H1 (cell line): ENCODE measurements around the gene IFI44L. TPM values are rescaled to one million over a fixed set of nuclear protein-coding genes. Genes with fewer than 3 reads are reported as not detected.

Experiments
- CTCF ChIA-PET: fragments of 300-600 bp; sonication (Branson Sonifier 250); formaldehyde crosslinking; loops from one replicate; lab custom pipeline; 2021; ENCODE audit not compliant: partially characterized antibody; lab: Charles Lee
- POLR2A ChIA-PET: fragments of 300-600 bp; sonication (Branson Sonifier 250); formaldehyde crosslinking; loops from one replicate; lab custom pipeline; 2021; ENCODE audit warnings: inconsistent platforms; ENCODE audit not compliant: partially characterized antibody; lab: Charles Lee
- DNase-seq, 2 experiments: peaks; one replicate each; pipeline versions ENCODE4 v3.0.0 to v3.0.0-alpha.2; 2010 to 2022; ENCODE audit warnings: low spot score in 2 of 2, low read depth in 1 of 2, mixed read lengths in 1 of 2
- FAIRE-seq: peaks from 2 replicates; lab custom pipeline; 2011; peaks lifted over from hg19 to GRCh38; lab: Jason Lieb, UNC
- H2AFZ ChIP-seq: 2 replicates; pipeline ENCODE4 v1.8.1; 2012; ENCODE audit warnings: low read length, inconsistent platforms
- H2AK5ac ChIP-seq: 2 replicates; pipeline ENCODE4 v1.6.1; 2013; ENCODE audit warnings: low read depth, low read length
- H2BK120ac ChIP-seq: replicated peaks from 2 replicates; pipeline ENCODE3; 2013; ENCODE audit warnings: low read depth, low read length, inconsistent platforms
- H2BK12ac ChIP-seq: 2 replicates; pipeline ENCODE4 v1.6.1; 2013; ENCODE audit warnings: low read depth, low read length
- H2BK15ac ChIP-seq: 2 replicates; pipeline ENCODE4 v1.6.1; 2013; ENCODE audit warnings: low read length
- H2BK20ac ChIP-seq: 2 replicates; pipeline ENCODE4 v1.6.1; 2013; ENCODE audit warnings: low read length
- H2BK5ac ChIP-seq: 2 replicates; pipeline ENCODE4 v1.6.1; 2013; ENCODE audit warnings: low read depth, low read length
- H3K14ac ChIP-seq: 2 replicates; pipeline ENCODE4 v1.6.1; 2013; ENCODE audit warnings: inconsistent platforms; ENCODE audit not compliant: insufficient read length
- H3K18ac ChIP-seq: 2 replicates; pipeline ENCODE4 v1.6.1; 2013; ENCODE audit warnings: low read length; ENCODE audit errors: extremely low read depth
- H3K23ac ChIP-seq: 2 replicates; pipeline ENCODE4 v1.6.1; 2013; ENCODE audit warnings: inconsistent platforms; ENCODE audit not compliant: insufficient read length
- H3K23me2 ChIP-seq: 2 replicates; pipeline ENCODE4 v1.6.1; 2013; ENCODE audit warnings: low read depth, low read length
- H3K27ac ChIP-seq: 2 replicates; pipeline ENCODE4 v1.6.1; 2011; ENCODE audit warnings: low read depth, low read length, inconsistent platforms
- H3K27me3 ChIP-seq, 4 experiments: replicated peaks in 1 of 4; 1 replicate in 1 of 4; 2 replicates in 3 of 4; pipeline versions ENCODE4 v1.6.1 to v1.8.1; 2011 to 2013; ENCODE audit warnings: low read length in 3 of 4, mild to moderate bottlenecking in 3 of 4, inconsistent platforms in 2 of 4, mixed read lengths in 2 of 4, moderate library complexity in 1 of 4; ENCODE audit not compliant: control insufficient read depth in 3 of 4, insufficient read depth in 3 of 4; ENCODE audit errors: extremely low read depth in 1 of 4
- H3K36me3 ChIP-seq, 4 experiments: 2 replicates each; pipeline versions ENCODE4 v1.6.1 to v1.8.1; 2011 to 2013; ENCODE audit warnings: mild to moderate bottlenecking in 4 of 4, low read length in 3 of 4, moderate library complexity in 2 of 4, control low read depth in 1 of 4, inconsistent platforms in 1 of 4; ENCODE audit not compliant: insufficient read depth in 4 of 4, control insufficient read depth in 2 of 4
- H3K4ac ChIP-seq: replicated peaks from 2 replicates; pipeline ENCODE3; 2013; ENCODE audit warnings: low read length, low read depth, mixed read lengths, inconsistent platforms; ENCODE audit not compliant: insufficient read length
- H3K4me1 ChIP-seq, 4 experiments: replicated peaks in 1 of 4; 1 replicate in 1 of 4; 2 replicates in 3 of 4; pipeline versions ENCODE4 v1.6.1 to v1.8.1; 2011 to 2013; ENCODE audit warnings: low read length in 3 of 4, inconsistent platforms in 2 of 4, mixed read lengths in 1 of 4; ENCODE audit not compliant: insufficient read depth in 4 of 4, control insufficient read depth in 3 of 4
- H3K4me2 ChIP-seq, 2 experiments: 2 replicates each; pipeline versions ENCODE4 v1.6.1 to v1.8.1; 2011 to 2013; ENCODE audit warnings: low read depth in 2 of 2, low read length in 2 of 2, control low read depth in 1 of 2, inconsistent platforms in 1 of 2, mild to moderate bottlenecking in 1 of 2; ENCODE audit not compliant: insufficient read depth in 1 of 2
- H3K4me3 ChIP-seq, 4 experiments: fragments of 200-600, 300-600 bp in 1 of 4; sonication (generic), shearing (Covaris generic), sonication (Bioruptor Twin) in 1 of 4; 2 replicates each; pipeline versions ENCODE4 v1.5.1 to v1.8.1; 2011 to 2016; ENCODE audit warnings: low read length in 4 of 4, low read depth in 3 of 4, control low read depth in 2 of 4, inconsistent platforms in 2 of 4, mild to moderate bottlenecking in 2 of 4, mixed read lengths in 1 of 4, moderate library complexity in 1 of 4; ENCODE audit not compliant: insufficient read depth in 2 of 4; ENCODE audit errors: extremely low read depth in 1 of 4
- H3K56ac ChIP-seq: replicated peaks from 2 replicates; pipeline ENCODE3; 2013; ENCODE audit warnings: low read depth, mild to moderate bottlenecking, mixed read lengths, low read length, inconsistent platforms; ENCODE audit not compliant: insufficient read length
- H3K79me1 ChIP-seq: 2 replicates; pipeline ENCODE4 v1.6.1; 2013; ENCODE audit warnings: low read depth, low read length, control low read depth
- H3K79me2 ChIP-seq, 2 experiments: 2 replicates each; pipeline versions ENCODE4 v1.6.1 to v1.8.1; 2012 to 2013; ENCODE audit warnings: low read length in 2 of 2, mild to moderate bottlenecking in 2 of 2, inconsistent platforms in 1 of 2; ENCODE audit not compliant: insufficient read depth in 2 of 2, control insufficient read depth in 1 of 2
- H3K9ac ChIP-seq, 4 experiments: replicated peaks in 1 of 4; 1 replicate in 1 of 4; 2 replicates in 3 of 4; pipeline versions ENCODE4 v1.6.1 to v1.8.1; 2011 to 2013; ENCODE audit warnings: low read depth in 3 of 4, low read length in 3 of 4, control low read depth in 2 of 4, mild to moderate bottlenecking in 2 of 4, moderate library complexity in 2 of 4, inconsistent platforms in 1 of 4; ENCODE audit errors: extremely low read depth in 1 of 4
- H3K9me3 ChIP-seq, 2 experiments: 2 replicates each; pipeline versions ENCODE4 v1.6.1 to v1.8.1; 2012 to 2013; ENCODE audit warnings: mild to moderate bottlenecking in 2 of 2, moderate library complexity in 2 of 2, control low read depth in 1 of 2, inconsistent platforms in 1 of 2, low read depth in 1 of 2, low read length in 1 of 2, mixed read lengths in 1 of 2; ENCODE audit not compliant: insufficient read depth in 2 of 2
- H4K20me1 ChIP-seq, 2 experiments: replicated peaks in 1 of 2; 2 replicates each; pipeline versions ENCODE3 to v1.8.1; 2011 to 2013; ENCODE audit warnings: inconsistent platforms in 2 of 2, low read length in 2 of 2, mild to moderate bottlenecking in 1 of 2; ENCODE audit not compliant: insufficient read depth in 2 of 2, control insufficient read depth in 1 of 2
- H4K5ac ChIP-seq: 2 replicates; pipeline ENCODE4 v1.6.1; 2013; ENCODE audit warnings: low read length, low read depth, mixed read lengths, inconsistent platforms; ENCODE audit not compliant: insufficient read length
- H4K8ac ChIP-seq: 2 replicates; pipeline ENCODE4 v1.8.0; 2013; ENCODE audit warnings: mild to moderate bottlenecking, moderate library complexity, low read length, inconsistent platforms; ENCODE audit not compliant: insufficient read depth; ENCODE audit errors: extremely low read depth
- H4K91ac ChIP-seq: replicated peaks from 2 replicates; pipeline ENCODE3; 2013; ENCODE audit warnings: low read length, mixed read lengths, inconsistent platforms; ENCODE audit not compliant: insufficient read length
- BACH1 ChIP-seq: IDR thresholded peaks from 2 replicates; pipeline ENCODE4 v1.6.1; 2012; ENCODE audit warnings: low read length, improper control_type of control experiment
- BCL11A ChIP-seq, 2 experiments: IDR thresholded peaks; one replicate each; pipeline ENCODE4 v1.6.1; 2011; ENCODE audit warnings: low read depth in 2 of 2, low read length in 2 of 2, mild to moderate bottlenecking in 2 of 2
- BRCA1 ChIP-seq: IDR thresholded peaks from 2 replicates; pipeline ENCODE4 v1.6.1; 2012; ENCODE audit warnings: low read depth, low read length, improper control_type of control experiment
- CEBPB ChIP-seq: IDR thresholded peaks from 2 replicates; pipeline ENCODE4 v1.6.1; 2012; ENCODE audit warnings: low read depth, low read length
- CREB1 ChIP-seq: IDR thresholded peaks from 2 replicates; pipeline ENCODE4 v1.6.1; 2012; ENCODE audit warnings: inconsistent platforms
- FOSL1 ChIP-seq: IDR thresholded peaks from 2 replicates; pipeline ENCODE4 v1.6.1; 2011; ENCODE audit warnings: mild to moderate bottlenecking, low read depth, low read length, moderate library complexity; ENCODE audit not compliant: insufficient read depth
- GTF2F1 ChIP-seq: IDR thresholded peaks from 2 replicates; pipeline ENCODE4 v1.6.1; 2012; ENCODE audit warnings: low read depth, low read length, improper control_type of control experiment, borderline replicate concordance
- POU5F1 ChIP-seq: IDR thresholded peaks from 2 replicates; pipeline ENCODE4 v1.6.1; 2011; ENCODE audit warnings: low read depth, mild to moderate bottlenecking, low read length, moderate library complexity
- RBBP5 ChIP-seq: IDR thresholded peaks from 2 replicates; pipeline ENCODE4 v1.7.1; 2012; ENCODE audit warnings: low read depth, mild to moderate bottlenecking, inconsistent platforms, low read length, moderate library complexity, borderline replicate concordance
- TAF7 ChIP-seq: optimal IDR thresholded peaks from 2 replicates; pipeline ENCODE3; 2011; ENCODE audit warnings: low read depth, mild to moderate bottlenecking, inconsistent platforms, low read length, moderate library complexity, borderline replicate concordance
- TBP ChIP-seq: IDR thresholded peaks from 2 replicates; pipeline ENCODE4 v1.6.1; 2011; ENCODE audit warnings: low read depth, low read length, improper control_type of control experiment
- TEAD4 ChIP-seq: IDR thresholded peaks from 2 replicates; pipeline ENCODE4 v1.6.1; 2012; ENCODE audit warnings: low read depth, low read length, inconsistent platforms, mixed read lengths
- ZNF274 ChIP-seq: IDR thresholded peaks from 2 replicates; pipeline ENCODE4 v1.7.0; 2012; ENCODE audit warnings: low read length, borderline replicate concordance; ENCODE audit errors: extremely low read depth
- WGBS, 2 experiments: shearing (Covaris generic) in 1 of 2; methylation state at CpG; one replicate each; pipeline versions ENCODE4 v1.1.6 to v1.1.7; 2013 to 2015; ENCODE audit warnings: low lambda C conversion rate in 2 of 2, mixed read lengths in 2 of 2, inconsistent platforms in 1 of 2, low coverage in 1 of 2, missing lambda C conversion rate in 1 of 2; ENCODE audit not compliant: insufficient replicate concordance in 2 of 2, insufficient coverage in 1 of 2, insufficient read length in 1 of 2; ENCODE audit errors: extremely low coverage in 1 of 2, missing lambda C conversion rate in 1 of 2; 5-methylcytosine and 5-hydroxymethylcytosine counted together
- polyA plus RNA-seq, 7 experiments: library from polyadenylated mRNA; depleted of rRNA in 3 of 7; stranded (reverse) in 5 of 7; unstranded in 2 of 7; fragments of >200 nt in 5 of 7; fragments of 200-250 nt in 2 of 7; gene quantifications; 1 replicate in 5 of 7; 2 replicates in 1 of 7; 4 replicates in 1 of 7; pipeline versions ENCODE4 v1.2.1 to v1.2.3, GENCODE V29; 2011 to 2013; ENCODE audit warnings: missing spikeins in 2 of 7, mixed read lengths in 2 of 7
- total RNA-seq: library from RNA; stranded (reverse); fragmentation: NEBNext Ultra II Directional; extraction: Animal tissue kit (Norgen Biotek cat#: 25700); gene quantifications from 2 replicates; pipeline ENCODE4 v1.2.1, GENCODE V29; 2021

Gene IFI44L
- total and polyA plus RNA-seq, 2 of the 8 experiments (the other 6 are each of a cell fraction or from before 2014, with no cell fraction given): not detected

DNA sequence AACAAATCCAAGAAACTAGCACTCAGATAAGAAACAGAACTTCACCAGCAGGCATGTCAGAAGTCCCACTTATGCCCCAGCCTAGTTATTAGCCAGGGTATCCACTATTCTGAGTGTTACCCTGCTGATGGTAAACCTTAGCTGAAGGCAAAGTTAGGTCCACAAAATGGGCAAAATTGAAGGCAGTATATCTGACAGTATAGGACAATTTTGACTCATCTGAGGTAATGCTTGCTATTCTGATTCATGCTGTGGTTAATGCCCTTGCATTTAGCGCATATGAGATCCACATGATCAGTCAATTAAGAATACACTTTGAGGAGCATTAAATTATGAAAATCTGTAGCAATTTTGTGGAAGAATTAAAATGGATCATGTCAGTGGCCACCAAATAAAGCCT lies 44.5 kb downstream of the IFI44L start:
- no peak overlapping the region for H3K4me3 ChIP-seq
- no peak overlapping the region for H3K4me2 ChIP-seq
- no peaks in the 10 kb centered on the region; a peak in 1 of 7 replicates for H3K27me3 ChIP-seq
- DNase-seq (no peak), FAIRE-seq (no peak)
- H3K4me1 ChIP-seq: no peaks in the 10 kb centered on the region
- CTCF ChIA-PET: interaction anchor here (1.8 to 2.6 kb wide), 2 partner anchors 9 to 48 kb away, joined by 6 to 11 read pairs; no protein-coding TSS in a partner anchor
- no peak overlapping the region for H3K27ac ChIP-seq
- no peak overlapping the region for H2BK20ac ChIP-seq
- TF ChIP-seq TEAD4 (no peak), TBP (no peak), CREB1 (no peak), POU5F1 (no peak), CEBPB (no peak), FOSL1 (no peak), TAF7 (no peak), GTF2F1 (no peak), BCL11A (IDR thresholded peaks at IDR 0.05; ENCODE audit: low read depth in 2 of 2, low read length in 2 of 2) (no peak), BRCA1 (no peak), RBBP5 (no peak), BACH1 (no peak), ZNF274 (no peak)
- no peak overlapping the region for H3K23ac ChIP-seq
- no peaks in the 10 kb centered on the region for H3K36me3 ChIP-seq
- no peak overlapping the region for H3K56ac ChIP-seq
- H2BK120ac ChIP-seq: no peak overlapping the region
- no peak overlapping the region for H4K8ac ChIP-seq
- H2AK5ac ChIP-seq: no peak overlapping the region
- no peaks in the 10 kb centered on the region for H4K20me1 ChIP-seq
- H2AFZ ChIP-seq: no peak overlapping the region
- H2BK5ac ChIP-seq: no peak overlapping the region
- H4K91ac ChIP-seq: no peak overlapping the region
- no peak overlapping the region for H3K18ac ChIP-seq
- H3K9ac ChIP-seq: no peak overlapping the region
- H3K9me3 ChIP-seq: no peaks in the 10 kb centered on the region
- H3K14ac ChIP-seq: no peak overlapping the region
- H4K5ac ChIP-seq: no peak overlapping the region
- no peaks in the 10 kb centered on the region for H3K79me2 ChIP-seq
- 92% methylated on average over 1 of the region's 1 CpG; no CpG with 5 or more reads in 1 of the 2 experiments for WGBS, 2 experiments
- H2BK15ac ChIP-seq: no peak overlapping the region
- no peaks in the 10 kb centered on the region for H3K79me1 ChIP-seq
- POLR2A ChIA-PET: no interaction called here
- H2BK12ac ChIP-seq: no peak overlapping the region
- no peaks in the 10 kb centered on the region for H3K23me2 ChIP-seq
- H3K4ac ChIP-seq: no peak overlapping the region
